Esophagus squamous epithelium (tissue), 5 donors: ENCODE data around the gene BFAR. TPM values are rescaled to one million over a fixed set of nuclear protein-coding genes. Genes with fewer than 3 reads are reported as not detected.

Experiments
- DNase-seq: peaks from one replicate; lab custom pipeline; 2025; lab: John Stamatoyannopoulos, UW
- H3K27ac ChIP-seq, 4 donors: fragments of 200-600 bp; sonication (generic); one replicate each; pipeline ENCODE4 v1.5.1; 2016 to 2019; ENCODE audit warnings: mild to moderate bottlenecking in 1 of 4
- H3K27me3 ChIP-seq, 4 donors: fragments of 200-600 bp; sonication (generic); 1 replicate in 3 of 4; 2 replicates in 1 of 4; pipeline versions ENCODE4 v1.5.1 to v1.6.0; 2017 to 2021; ENCODE audit warnings: antibody characterized with exemption in 1 of 4
- H3K36me3 ChIP-seq, 3 donors: fragments of 200-600 bp; sonication (generic); one replicate each; pipeline ENCODE4 v1.5.1; 2016 to 2019
- H3K4me1 ChIP-seq, 3 donors: fragments of 200-600 bp; sonication (generic); one replicate each; pipeline ENCODE4 v1.5.1; 2017 to 2019
- H3K4me3 ChIP-seq, 4 donors: fragments of 200-600 bp; sonication (generic); 1 replicate in 3 of 4; 2 replicates in 1 of 4; pipeline ENCODE4 v1.5.1; 2016 to 2019; ENCODE audit warnings: mild to moderate bottlenecking in 2 of 4, moderate library complexity in 1 of 4
- H3K9me3 ChIP-seq, 3 donors: fragments of 200-600 bp; sonication (generic); one replicate each; pipeline ENCODE4 v1.5.1; 2016 to 2019
- CTCF ChIP-seq, 6 experiments: fragments of 450-650 bp in 4 of 6; fragments of 200-600 bp in 2 of 6; sonication (generic) in 2 of 6; IDR thresholded peaks; one replicate each; pipeline ENCODE4 v1.5.1; 2016 to 2019; ENCODE audit warnings: antibody characterized with exemption in 6 of 6, mild to moderate bottlenecking in 4 of 6, moderate library complexity in 4 of 6
- POLR2A ChIP-seq, 4 donors: fragments of 450-650 bp; IDR thresholded peaks; one replicate each; pipeline ENCODE4 v1.6.1; 2017; ENCODE audit warnings: antibody characterized with exemption in 4 of 4, mild to moderate bottlenecking in 4 of 4, moderate library complexity in 3 of 4
- WGBS, 2 donors: methylation state at CpG; one replicate each; pipeline ENCODE4 v1.1.5; 2018; 5-methylcytosine and 5-hydroxymethylcytosine counted together
- intact Hi-C: fragments of 100-400 bp; cut with DNase I; formaldehyde crosslinking; loops from one replicate; pipeline ENCODE4 v1.15.0; 2022
- total RNA-seq, 4 donors: library from RNA; depleted of rRNA; stranded (reverse); fragments of >200 nt; gene quantifications; one replicate each; pipeline ENCODE4 v1.1.0, GENCODE V29; 2016
- donor health status: DM: yes; HTN: yes; CAD: no.

Gene BFAR
- total RNA-seq, 4 donors from 2014 or later = 15.1 to 40.4 (median 22.9) TPM

GRCh38 chr16:14649816-14650215 is 17.1 kb downstream of the BFAR start:
- Histone ChIP-seq H3K27ac (no peak overlapping the region), H3K4me1 (peaks cover 0 to 14% (median 0%) of the 10 kb centered on the region in 3 donors), H3K27me3 (no peaks in the 10 kb centered on the region), H3K36me3 (peaks cover 2 to 100% (median 32%) of the 10 kb centered on the region in 3 donors), H3K9me3 (no peaks in the 10 kb centered on the region), H3K4me3 (no peak overlapping the region)
- intact Hi-C loops = no loop called here
- TF ChIP-seq POLR2A (IDR thresholded peaks at IDR 0.05) = no peak
- no peak for TF ChIP-seq CTCF (IDR thresholded peaks at IDR 0.05)
- no peak for DNase-seq
- WGBS, 2 donors = 88 to 92% methylated on average over 6 to 10 of the region's 10 CpGs

- WGBS, 2 donors = 29 to 38% methylated on average over 6 of the region's 6 CpGs
These were observed 17.9 kb downstream of the BFAR start for GRCh38 chr16:14650629-14651028.

GRCh38 chr16:14652726-14653125 is 20.0 kb downstream of the BFAR start:
- Histone ChIP-seq H3K27me3 (no peaks in the 10 kb centered on the region), H3K4me3 (no peak overlapping the region), H3K9me3 (no peaks in the 10 kb centered on the region), H3K4me1 (peaks cover 0 to 29% (median 0%) of the 10 kb centered on the region in 3 donors), H3K36me3 (peaks cover 0 to 100% (median 30%) of the 10 kb centered on the region in 3 donors), H3K27ac (no peak overlapping the region)
- TF ChIP-seq CTCF (IDR thresholded peaks at IDR 0.05) (no peak), POLR2A (IDR thresholded peaks at IDR 0.05) (no peak)
- intact Hi-C loops = no loop called here
- 96 to 97% methylated on average over 2 of the region's 2 CpGs for WGBS, 2 donors
- no peak for DNase-seq

More at GRCh38 chr16:14650629-14651028, 17.9 kb downstream of the BFAR start:
- Histone ChIP-seq H3K27me3 (no peaks in the 10 kb centered on the region), H3K27ac (peak overlapping the region in 2 of 4 donors; percentile 45 to 54), H3K4me1 (peaks cover 0 to 16% (median 0%) of the 10 kb centered on the region in 3 donors), H3K9me3 (no peaks in the 10 kb centered on the region), H3K36me3 (peaks cover 0 to 100% (median 29%) of the 10 kb centered on the region in 3 donors), H3K4me3 (no peak overlapping the region)
- no peak for DNase-seq
- no peak for TF ChIP-seq POLR2A (IDR thresholded peaks at IDR 0.05)
- no peak for TF ChIP-seq CTCF (IDR thresholded peaks at IDR 0.05)
- intact Hi-C loops = no loop called here

- H3K36me3 ChIP-seq = peaks cover 10 to 100% (median 44%) of the 10 kb centered on the region in 3 donors
- no peaks in the 10 kb centered on the region for H3K9me3 ChIP-seq
- H3K27me3 ChIP-seq = no peaks in the 10 kb centered on the region
- peaks cover 0 to 15% (median 0%) of the 10 kb centered on the region in 3 donors for H3K4me1 ChIP-seq
- H3K4me3 ChIP-seq = no peak overlapping the region
- no peak for DNase-seq
- intact Hi-C loops = no loop called here
- 79 to 87% methylated on average over 2 of the region's 2 CpGs for WGBS, 2 donors
- TF ChIP-seq CTCF (IDR thresholded peaks at IDR 0.05) (no peak), POLR2A (IDR thresholded peaks at IDR 0.05) (no peak)
- H3K27ac ChIP-seq = no peak overlapping the region
These were observed 25.3 kb downstream of the BFAR start for GRCh38 chr16:14658063-14658462.

- no peaks in the 10 kb centered on the region for H3K9me3 ChIP-seq
- H3K4me1 ChIP-seq = peaks cover 0 to 8% (median 5%) of the 10 kb centered on the region in 3 donors
- no peak overlapping the region for H3K27ac ChIP-seq
- no peak overlapping the region for H3K4me3 ChIP-seq
- peaks cover 8 to 69% (median 32%) of the 10 kb centered on the region in 3 donors for H3K36me3 ChIP-seq
- intact Hi-C loops = no loop called here
- WGBS, 2 donors = 86 to 92% methylated on average over 12 of the region's 16 CpGs
- TF ChIP-seq CTCF (IDR thresholded peaks at IDR 0.05) (no peak), POLR2A (IDR thresholded peaks at IDR 0.05) (no peak)
- H3K27me3 ChIP-seq = no peaks in the 10 kb centered on the region
- DNase-seq = no peak
These were observed 34.9 kb downstream of the BFAR start for GRCh38 chr16:14667347-14668266.
